HG03175 (cell line): ENCODE measurements around the gene SMIM36.
"Not testable (repeated sequence)": the region's sequence is repeated elsewhere in the genome, so short reads cannot be mapped to it uniquely, and the experiment has no call there.

ENCODE experiments used
- ATAC-seq: cut with Tn5 transposase; IDR thresholded peaks from one replicate; pipeline ENCODE4 v1.9.1; 2021; ENCODE audit warnings: mild to moderate bottlenecking, moderate library complexity; ENCODE audit not compliant: unreplicated experiment

SMIM36 gene

GRCh38 chr17:55417411-55418268 lies 93.6 kb downstream of the SMIM36 start:
- ATAC-seq, result no peak

GRCh38 chr17:55416470-55417052 lies 94.7 kb downstream of the SMIM36 start:
- no peak for ATAC-seq

- ATAC-seq, result no peak
Observed at GRCh38 chr17:55416000-55416399, 95.3 kb downstream of the SMIM36 start.

- no peak for ATAC-seq
Observed at GRCh38 chr17:55414983-55415382, 96.3 kb downstream of the SMIM36 start.

DNA sequence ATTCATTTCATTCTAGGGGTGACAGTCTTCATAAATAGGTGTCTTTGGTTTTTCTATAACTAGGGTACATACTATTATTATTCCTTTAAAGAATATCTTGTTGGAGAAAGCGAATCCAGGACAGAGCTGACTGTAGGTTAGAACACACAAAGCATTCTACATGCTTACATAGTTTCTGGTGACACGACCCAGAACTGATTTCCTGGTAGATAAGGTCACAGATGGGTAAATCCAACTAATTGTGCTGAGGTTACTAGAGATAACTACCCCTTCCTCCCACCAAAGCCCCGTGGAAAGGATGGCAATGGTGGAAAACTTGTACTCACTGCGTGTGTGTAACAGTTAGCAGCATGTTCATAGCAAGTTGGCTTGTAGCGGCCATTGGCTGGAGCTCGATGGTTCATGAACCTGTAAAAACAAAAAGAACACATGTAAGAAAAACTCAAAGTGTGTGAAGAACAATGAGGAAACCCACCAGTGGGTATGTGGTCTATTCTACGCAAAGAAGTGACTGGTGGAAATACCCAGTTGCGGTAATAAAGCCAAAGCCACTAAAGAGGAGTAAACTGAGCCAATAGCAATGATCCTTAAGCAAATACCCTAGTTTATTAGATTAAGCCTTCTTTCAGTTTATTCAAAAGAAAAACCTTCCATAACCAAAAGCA lies 97.3 kb downstream of the SMIM36 start:
- ATAC-seq, result no peak

DNA sequence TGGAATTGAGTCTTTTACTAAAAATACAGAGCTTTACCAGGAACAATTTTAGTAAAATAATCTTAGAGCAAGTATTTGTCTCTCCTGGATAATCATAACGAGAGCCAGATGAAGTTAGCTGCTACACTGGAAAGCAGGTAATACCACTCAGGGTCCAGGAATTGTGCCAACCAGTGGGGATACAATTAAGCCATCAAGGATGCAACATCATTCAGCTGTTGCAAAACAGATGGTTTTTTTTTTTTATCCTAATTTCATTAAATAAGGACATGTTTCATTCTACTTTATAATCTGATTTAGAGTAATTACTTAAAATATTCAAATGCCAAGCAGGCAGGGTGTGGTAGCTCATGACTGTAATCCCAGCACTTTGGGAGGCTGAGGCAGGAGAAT lies 99.8 kb downstream of the SMIM36 start:
- ATAC-seq, result no peak

GRCh38 chr17:55410722-55411462 lies 100.4 kb downstream of the SMIM36 start:
- ATAC-seq, result no peak

DNA sequence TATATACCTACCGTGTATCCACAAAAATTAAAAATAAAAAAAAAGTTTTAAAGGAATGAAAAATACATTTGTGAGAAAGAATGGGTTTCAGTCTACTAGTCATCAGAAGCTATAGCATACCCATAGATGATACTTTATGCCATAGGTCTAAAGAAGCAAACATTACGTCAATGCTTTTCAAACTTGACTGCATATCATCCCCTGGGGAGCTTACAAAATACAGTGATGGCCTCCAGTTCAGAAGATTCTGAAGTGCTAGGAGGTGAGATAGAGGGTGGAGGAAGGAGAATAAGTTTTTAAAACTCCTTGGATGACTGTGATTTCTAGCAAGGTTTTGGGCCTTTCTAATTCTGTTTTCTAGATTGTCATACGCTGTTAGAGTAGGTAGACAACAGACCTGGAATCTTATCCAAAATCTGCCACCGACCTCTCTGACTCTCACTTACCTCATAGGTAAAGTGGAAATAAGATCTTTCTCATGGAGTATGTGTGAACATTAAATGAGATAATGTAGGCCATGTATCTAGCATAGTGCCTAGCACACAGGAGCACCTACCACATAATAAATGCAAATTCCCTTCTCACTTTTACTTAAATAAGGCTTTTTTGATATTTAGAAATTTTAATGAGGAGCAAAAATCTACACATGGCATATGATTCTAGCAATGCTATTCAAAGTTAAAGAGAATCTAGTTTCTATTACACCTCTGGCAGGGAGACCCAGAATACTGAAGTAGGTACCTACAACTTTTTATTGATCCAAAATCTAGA lies 102.0 kb downstream of the SMIM36 start:
- no peak for ATAC-seq

DNA sequence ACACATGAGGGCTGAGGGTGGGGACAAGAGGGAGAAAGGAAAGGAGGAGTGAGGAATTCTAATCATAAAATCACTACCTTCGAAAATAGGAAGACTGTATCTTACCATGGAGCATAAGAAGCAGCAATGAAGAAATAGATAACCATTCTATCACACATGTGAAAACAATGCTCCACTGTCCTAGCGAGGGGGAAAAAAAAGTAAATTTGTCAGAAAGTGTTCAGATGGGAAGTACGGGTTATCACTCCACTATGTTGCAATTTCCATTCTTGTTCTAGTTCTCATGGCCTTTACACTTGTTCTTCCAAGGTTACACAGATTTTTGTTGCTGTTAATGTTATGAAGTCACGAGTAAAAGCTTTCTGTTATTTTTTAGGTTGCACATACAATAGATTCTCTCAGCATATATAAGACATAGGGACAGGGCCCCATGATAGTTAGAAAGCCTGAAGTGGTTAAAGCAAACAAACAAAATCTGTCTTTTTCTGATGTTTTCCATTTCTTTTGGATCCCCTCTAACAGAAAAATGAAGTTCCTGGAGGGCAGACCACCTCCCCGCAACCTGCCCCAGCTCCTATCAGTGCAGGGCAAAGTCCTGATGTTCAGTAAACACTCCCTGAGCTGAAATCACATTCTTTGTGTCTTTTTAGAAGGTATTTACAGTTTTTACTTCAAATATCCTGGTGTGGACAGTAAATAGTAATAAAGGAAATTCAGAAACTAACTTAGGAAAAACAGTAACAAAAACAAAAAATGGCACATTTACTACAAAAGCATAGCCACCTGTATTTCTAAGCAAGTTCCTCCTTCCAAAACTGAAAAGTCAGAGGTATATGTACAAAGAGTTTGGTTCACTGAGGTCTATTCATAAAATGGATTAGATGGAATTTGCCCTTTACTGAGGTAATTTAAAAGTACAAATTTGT lies 103.3 kb downstream of the SMIM36 start:
- ATAC-seq, result no peak

DNA sequence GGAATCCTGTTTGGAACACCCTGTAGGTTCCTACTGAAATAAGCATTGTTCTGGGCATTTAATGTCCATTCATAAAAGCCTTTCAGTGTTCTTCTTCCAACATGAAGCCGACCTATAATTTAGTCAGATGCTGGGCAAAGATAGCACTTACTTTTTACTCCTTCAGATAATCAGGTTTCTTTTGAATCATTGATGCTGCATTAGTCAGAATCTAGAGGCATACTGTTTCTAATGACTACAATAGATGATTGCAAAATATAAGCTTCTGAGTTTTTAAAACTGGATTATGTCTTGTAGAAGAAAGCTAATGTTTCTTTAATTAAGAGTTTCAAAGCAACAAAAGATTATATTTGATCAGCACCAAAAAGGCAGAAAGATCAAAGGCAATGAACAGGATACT lies 105.7 kb downstream of the SMIM36 start:
- ATAC-seq, result no peak

GRCh38 chr17:55404197-55404596 lies 107.1 kb downstream of the SMIM36 start:
- ATAC-seq, result not testable (repeated sequence)

GRCh38 chr17:55402374-55402773 lies 108.9 kb downstream of the SMIM36 start:
- ATAC-seq, result no peak
